RPMI7951 (cell line): ENCODE results near the gene NKX6-2. TPM values are rescaled to one million over a fixed set of nuclear protein-coding genes. Genes with fewer than 3 reads are reported as not detected.

Experiments
- DNase-seq: peaks from one replicate; pipeline ENCODE4 v3.0.0-alpha.2; 2012; ENCODE audit warnings: low read depth
- total RNA-seq: library from RNA; depleted of rRNA; stranded (reverse); fragments of >200 nt; shearing (Covaris generic); gene quantifications from 2 replicates; pipeline ENCODE4 v1.2.3, GENCODE V29; 2014

The NKX6-2 gene
- total RNA-seq, 1 experiment from 2014 or later: not detected

- no peak for DNase-seq
Observed at GRCh38 chr10:132813001-132813401, 27.1 kb upstream of the NKX6-2 start.

GRCh38 chr10:132812520-132812919 is 26.6 kb upstream of the NKX6-2 start:
- DNase-seq: no peak

GRCh38 chr10:132811891-132812481 is 26.0 kb upstream of the NKX6-2 start:
- DNase-seq: no peak

GRCh38 chr10:132810807-132811700 is 25.1 kb upstream of the NKX6-2 start:
- DNase-seq: no peak

- no peak for DNase-seq
Observed at GRCh38 chr10:132810141-132810806, 24.3 kb upstream of the NKX6-2 start.

DNA sequence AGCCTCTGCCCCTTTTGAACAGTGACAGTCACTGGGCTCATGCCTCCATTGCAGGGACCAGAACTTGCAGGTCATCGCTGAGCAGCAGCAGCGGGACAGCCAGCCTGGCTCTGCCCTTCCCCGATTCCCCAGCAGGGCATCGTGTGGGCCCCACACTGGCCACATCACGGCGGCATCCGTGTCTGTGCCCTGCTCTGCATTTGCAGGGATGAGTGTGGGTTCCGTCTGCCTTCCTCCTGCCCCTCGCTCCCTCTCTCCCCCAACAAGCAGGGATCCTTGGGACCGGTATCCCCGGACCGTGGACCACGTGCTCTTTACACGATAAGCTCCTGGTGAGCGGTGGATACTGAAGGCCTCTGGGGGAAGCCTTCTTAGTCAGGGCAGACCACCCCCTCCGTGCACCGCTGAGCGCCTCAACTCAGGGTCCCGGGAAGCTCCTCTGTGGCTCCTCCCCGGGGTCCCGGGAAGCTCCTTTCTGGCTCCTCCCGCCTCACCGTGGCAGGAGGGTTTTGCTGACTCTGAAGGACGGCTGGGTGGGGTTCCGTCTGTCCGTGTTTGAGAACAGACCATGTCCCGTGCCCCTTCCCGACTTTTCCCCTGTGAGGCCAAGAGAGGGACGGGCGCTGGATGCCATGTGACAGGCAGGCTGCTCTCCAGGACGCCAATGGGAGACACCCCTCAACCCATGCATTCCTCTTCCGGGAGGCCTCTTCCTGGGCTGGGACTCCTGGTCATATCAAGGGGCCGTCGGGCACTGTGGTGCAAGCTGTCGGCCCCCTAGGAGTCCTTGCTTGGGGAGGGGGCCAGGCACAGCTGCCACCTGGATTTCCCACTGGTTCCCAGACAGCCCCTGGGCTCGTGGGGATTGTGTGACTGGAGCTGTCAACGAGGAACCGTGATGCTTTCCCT is 23.5 kb upstream of the NKX6-2 start:
- DNase-seq: no peak

- no peak for DNase-seq
Observed at GRCh38 chr10:132808383-132809231, 22.7 kb upstream of the NKX6-2 start.

- DNase-seq: no peak
Observed at GRCh38 chr10:132807621-132808049, 21.7 kb upstream of the NKX6-2 start.

DNA sequence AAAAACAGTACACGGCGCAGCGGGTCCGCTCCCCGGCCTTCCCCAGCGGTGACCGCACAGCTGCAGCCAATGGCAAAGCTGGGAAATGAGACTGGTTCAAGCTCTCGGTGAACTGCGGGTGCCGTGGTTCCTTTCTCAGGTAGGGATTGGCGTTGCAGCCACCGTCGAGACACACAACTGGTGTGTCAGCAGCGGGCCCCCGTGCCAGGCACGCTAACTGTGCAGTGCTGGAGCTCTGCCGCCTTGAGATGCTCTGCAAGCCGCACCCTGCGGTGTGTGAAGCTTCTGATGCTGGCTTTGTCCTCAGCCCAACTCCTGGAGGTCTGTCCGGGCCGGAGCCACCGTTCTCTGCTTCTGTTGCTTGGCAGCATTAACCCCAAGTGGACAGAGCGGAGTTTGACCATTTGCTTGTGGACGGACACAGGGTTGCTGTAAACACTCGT is 20.6 kb upstream of the NKX6-2 start:
- DNase-seq: no peak

DNA sequence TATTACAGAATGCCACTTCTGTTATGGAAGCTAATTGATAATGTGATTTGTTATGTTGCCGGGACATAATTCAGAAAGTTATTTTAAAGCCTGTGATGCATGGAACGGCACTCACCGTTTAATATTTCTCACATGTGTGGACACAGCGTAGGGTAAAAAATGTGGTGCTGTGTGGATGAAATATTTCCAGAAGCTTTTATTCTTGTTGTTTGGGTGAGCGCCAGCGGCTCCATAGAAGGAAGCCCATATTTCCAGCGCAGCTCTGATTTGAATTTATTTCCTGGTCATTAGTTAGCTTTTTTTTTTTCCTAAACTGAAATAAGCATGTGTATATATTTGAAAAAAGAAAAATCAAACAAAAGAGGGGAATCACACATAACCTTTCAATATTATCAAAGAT is 20.2 kb upstream of the NKX6-2 start:
- DNase-seq: no peak

- no peak for DNase-seq
Observed at GRCh38 chr10:132805599-132805998, 19.7 kb upstream of the NKX6-2 start.

DNA sequence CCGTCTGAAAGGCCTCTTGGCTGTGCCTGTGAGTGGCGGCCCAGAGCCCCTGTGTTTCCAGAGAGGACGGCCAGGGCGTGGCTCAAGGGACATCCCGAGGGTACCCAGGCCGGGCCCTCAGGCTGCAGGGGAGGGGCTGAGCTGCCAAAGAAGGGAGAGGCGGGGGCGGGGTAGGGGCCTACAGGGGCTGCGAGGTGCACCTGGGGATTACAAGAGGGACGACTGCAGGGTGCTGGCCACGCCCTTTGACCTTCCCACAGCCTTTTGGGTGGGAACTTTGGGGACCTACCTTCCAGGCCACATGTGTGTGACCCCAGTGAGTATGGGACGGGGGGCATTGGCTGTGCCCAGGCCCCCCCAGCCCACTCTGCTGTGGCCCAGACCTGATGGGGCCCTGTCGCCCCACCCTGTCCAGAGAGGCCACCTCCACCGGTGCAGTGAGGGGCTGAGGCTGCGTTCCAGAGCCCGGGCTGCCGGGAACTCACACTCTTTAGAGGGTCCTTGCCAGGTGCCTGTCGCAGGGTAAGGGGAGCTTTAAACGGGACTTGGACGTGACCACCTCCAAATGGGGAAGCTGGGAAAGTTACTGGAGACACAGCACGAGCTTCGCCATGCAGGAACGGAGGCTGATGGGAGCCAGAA is 19.0 kb upstream of the NKX6-2 start:
- no peak for DNase-seq

GRCh38 chr10:132804287-132804686 is 18.3 kb upstream of the NKX6-2 start:
- DNase-seq: no peak

GRCh38 chr10:132803416-132804210 is 17.7 kb upstream of the NKX6-2 start:
- DNase-seq: no peak

DNA sequence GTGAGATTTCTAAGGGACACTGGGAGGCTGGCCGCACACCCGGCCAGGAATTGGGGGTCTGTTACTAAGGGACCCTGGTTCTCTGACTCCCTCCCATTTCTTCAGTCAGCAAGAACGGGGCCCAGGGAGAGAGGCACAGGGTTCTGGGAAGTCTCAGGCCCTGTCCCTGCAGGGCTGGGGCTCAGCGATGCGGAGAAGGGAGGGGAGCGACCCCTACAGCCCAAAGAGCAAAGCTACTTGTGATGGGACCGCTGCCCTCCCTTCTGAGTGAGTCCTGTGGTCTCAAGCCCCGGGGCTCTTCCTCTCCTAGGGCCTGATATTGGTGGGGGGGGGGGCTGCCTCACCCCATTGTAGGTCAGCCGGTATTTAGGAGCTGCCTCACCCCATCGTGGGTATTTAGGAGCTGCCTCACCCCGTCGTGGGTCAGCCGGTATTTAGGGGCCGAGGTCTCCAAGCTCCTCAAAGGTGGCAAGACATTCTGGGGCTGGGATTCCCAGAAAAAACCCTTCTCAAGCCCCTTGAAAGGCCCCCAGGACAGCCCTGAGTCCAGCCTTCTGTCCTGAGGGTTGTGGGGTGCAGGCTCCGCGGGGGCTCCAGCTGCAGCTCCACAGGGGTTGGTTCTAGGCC is 16.9 kb upstream of the NKX6-2 start:
- no peak for DNase-seq

- no peak for DNase-seq
Observed at GRCh38 chr10:132802048-132802447, 16.1 kb upstream of the NKX6-2 start.

- DNase-seq: no peak
Observed at GRCh38 chr10:132799865-132800264, 13.9 kb upstream of the NKX6-2 start.

DNA sequence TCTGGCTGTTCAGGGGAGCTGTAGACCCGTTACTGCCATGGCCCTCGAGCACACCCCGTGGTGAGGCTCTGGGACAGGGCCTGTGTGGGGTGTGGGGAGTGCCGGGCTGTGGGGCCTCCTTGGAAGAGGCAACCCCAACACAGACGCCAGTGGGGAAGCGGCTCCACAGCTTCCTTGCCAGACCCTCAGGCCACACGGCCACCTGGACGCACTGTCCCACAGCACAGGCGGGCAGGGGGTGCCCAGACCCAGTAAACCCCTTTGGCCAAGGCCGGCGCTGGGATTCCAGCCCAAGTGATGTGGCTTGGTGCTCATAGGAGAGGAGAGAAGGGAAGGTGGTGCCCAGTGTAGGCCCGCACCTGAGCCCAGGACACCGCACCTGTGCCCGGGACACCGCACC is 12.9 kb upstream of the NKX6-2 start:
- no peak for DNase-seq

GRCh38 chr10:132798403-132798802 is 12.5 kb upstream of the NKX6-2 start:
- no peak for DNase-seq
